NOMO-1 treated with DMSO at 0.1 percent for 48 hours (cell line): Measurements from ENCODE around the gene FAM149A.

ENCODE experiments used
- DNase-seq: peaks from one replicate; lab custom pipeline; 2025; ENCODE audit not compliant: unreplicated experiment; lab: John Stamatoyannopoulos, UW

Gene FAM149A

DNA sequence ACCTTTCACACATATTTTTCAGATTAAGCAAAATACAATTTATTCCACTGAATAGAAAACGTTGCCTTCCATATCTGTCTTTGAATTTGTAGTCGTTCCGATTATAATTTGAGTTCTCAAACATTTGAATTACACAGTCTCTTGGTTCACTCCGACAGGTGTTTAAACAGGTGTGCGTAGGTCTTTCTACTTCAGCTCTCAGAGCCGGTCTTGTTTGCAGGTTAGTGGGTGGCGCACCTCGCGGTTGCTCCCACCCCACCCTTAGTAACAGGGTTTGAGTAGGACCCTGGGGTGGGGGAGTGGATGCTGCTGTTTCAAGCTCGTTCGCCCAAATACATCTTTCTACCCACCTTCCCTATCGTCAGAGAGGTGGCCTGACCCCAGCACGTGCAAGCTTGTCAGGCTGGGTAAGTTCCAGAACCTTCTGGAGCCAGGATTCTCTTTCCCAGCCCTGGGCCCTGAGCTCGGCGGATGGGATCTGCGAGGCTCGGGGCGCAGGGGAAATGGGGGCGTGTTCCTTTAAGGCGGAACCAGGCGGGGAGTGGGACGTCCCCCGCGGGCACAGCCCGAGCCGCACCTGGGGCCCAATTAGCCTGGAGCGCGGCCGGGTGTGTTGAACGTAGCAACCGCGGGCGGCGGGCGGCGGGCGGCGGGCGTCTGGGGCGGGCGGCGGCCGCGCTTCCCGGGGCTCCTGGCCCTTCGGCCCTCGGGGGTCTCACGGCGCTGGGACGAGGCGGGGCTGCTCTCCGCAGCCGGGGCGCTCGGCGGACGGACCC lies at the start of gene FAM149A:
FAM149A (plus strand) TSS at position 591 of the 776 bp plus-strand sequence.
- DNase-seq, result no peak

GRCh38 chr4:186058253-186058979 lies 46.1 kb upstream of the FAM149A start:
- peak; percentile 31 for DNase-seq

- DNase-seq, result no peak
Measured at GRCh38 chr4:186058980-186059316, 45.6 kb upstream of the FAM149A start.

GRCh38 chr4:186061921-186062320 lies 42.6 kb upstream of the FAM149A start:
- peak; percentile 53 for DNase-seq

DNA sequence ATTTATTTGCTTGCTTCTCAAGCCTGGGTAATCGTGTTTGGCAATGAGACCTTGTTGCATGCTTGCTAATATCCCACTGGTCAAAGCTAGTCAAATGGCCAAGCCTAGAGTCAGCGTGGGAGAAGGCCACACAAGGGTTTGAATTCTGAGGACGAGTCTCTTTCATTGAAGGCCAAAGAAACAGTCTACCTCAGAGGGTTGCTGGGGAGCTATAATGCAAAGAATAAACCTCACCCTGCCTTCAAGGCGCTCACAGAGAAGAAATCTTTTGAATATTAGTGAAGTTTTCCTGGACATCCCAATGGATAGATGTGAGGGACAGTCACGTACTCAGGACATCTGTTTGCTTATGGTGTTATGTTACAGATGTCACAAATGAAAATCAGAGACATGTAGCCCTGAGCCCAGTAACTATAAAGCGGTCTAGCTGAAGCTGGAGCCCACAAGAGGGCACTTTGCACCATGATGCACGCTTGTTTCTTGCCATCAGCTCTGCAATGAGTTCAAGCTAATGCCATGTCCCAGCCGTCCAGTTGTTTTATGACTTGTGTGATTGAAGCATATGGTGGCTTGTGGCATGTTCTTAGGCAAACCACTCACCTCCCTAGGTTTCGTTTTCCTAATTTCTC lies 36.6 kb upstream of the FAM149A start:
- DNase-seq, result peak; percentile 48

- DNase-seq, result no peak
Measured at GRCh38 chr4:186068581-186069348, 35.7 kb upstream of the FAM149A start, which contains the start of gene TLR3. Gene TLR3 (plus strand): TSS chr4:186069156. CDS start chr4:186076620, 7,464 bp downstream.

GRCh38 chr4:186069729-186070128 lies 34.8 kb upstream of the FAM149A start:
- no peak for DNase-seq

DNA sequence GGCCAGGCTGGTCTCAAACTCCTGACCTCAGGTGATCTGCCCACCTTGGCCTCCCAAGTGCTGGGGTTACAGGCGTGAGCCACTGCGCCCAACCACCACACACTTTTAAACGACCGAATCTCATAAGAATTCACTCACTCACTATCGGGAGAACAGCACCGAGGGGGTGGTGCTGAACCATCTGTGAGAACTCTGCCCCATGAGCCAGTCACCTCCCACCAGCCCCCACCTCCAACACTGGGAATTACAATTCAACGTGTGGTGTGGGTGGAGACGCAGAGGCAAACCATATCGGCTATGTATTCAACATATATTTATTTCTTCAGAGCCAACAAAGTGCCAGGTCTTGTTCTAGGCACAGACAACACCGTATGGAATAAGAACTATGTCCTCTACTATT lies 32.0 kb upstream of the FAM149A start:
- DNase-seq, result no peak

DNA sequence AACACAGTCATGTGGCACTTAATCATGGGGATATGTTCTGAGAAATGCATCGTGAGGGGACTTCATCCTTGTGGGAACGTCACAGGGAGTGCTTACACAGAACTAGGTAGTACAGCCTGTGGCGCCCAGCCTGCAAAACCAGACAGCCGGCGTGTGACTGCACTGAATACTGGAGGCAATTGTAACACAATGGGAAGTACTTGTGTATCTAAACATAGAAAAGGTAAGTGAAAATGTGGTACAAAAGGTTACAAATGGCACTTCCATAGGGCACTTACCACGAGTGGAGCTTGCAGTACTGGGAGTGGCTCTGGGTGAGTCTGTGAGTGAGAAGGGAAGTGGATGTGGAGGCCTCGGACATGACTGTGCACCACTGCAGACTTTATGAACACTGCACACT lies 30.3 kb upstream of the FAM149A start:
- no peak for DNase-seq

DNA sequence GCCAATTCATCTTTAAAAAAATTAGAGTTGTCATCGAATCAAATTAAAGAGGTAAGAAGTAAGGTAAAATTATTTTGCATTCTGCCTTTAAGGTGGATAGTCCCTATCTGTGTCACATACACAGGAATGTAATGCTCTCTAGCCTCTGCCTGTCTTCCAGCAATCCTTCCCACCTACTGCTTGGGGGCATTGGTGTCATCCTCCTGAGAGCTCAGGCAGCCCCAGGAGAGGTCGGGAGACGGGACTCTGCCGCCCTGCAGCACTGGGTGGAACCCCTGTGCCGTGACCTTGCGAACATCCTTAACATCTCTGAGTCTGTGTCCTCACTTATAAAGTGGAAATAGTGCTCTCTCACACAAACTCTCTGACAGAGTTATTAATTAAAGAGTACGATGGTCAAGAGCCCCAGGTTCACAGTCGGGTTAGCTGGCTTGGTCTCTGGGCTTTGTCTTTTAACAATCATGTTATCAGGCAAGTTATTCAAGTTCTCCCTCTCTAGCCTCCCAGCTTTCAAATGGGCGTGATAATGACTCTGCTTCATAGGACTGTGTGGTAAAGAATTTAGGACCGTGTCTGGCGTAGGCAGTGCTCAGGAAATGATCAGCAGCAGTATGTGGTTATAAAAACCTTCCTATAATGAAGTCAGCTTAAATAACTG lies 25.4 kb upstream of the FAM149A start:
- DNase-seq, result no peak

DNA sequence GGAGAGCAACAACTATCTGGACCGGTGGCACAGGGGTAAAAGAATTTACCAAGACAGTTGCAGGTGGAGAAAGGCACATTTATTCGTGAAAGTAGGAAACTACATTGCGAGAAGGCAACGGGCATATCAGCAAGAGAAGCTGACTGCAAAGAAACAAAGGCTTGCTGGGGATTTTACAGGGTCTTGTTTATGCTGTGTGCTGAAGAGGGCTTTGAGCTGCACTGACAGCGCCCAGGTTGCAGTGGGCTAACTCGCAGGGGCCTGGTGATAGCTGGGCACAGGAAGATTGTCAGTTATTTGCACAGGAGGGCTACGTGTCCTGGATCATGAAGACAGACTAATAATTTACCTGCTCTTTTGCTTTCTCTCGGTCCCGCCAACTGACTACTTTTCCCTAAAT lies 24.8 kb upstream of the FAM149A start:
- DNase-seq, result no peak

DNA sequence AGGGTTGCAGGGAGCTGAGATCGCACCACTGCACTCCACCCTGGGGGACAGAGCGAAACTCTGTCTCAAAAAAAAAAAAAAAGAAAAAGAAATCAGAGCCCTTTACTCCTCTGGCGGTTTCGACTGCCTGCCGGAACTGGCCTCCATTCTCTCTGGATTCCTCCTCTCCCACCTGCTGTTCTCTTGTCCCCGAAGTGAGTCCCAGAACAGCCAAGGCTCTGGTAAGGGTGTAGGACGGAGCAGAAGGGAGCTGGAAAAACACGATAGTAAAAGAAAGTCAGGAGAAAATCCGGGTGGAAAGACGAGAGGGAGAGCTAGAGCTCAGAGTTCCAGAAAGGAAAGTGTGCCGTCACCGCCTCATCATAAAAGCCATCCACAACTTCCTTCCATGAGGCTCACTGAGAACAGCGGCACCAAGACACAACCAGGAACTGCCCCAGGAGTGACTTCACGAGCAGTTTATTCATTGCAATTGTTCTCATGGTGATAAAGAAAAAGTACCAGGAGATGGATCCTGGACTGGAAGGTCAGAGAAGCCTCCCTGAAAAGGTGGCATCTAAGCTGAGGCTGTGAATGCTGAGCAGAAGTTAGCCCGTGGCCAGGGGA lies 23.2 kb upstream of the FAM149A start:
- no peak for DNase-seq

GRCh38 chr4:186082221-186082620 lies 22.3 kb upstream of the FAM149A start:
- DNase-seq, result no peak

DNA sequence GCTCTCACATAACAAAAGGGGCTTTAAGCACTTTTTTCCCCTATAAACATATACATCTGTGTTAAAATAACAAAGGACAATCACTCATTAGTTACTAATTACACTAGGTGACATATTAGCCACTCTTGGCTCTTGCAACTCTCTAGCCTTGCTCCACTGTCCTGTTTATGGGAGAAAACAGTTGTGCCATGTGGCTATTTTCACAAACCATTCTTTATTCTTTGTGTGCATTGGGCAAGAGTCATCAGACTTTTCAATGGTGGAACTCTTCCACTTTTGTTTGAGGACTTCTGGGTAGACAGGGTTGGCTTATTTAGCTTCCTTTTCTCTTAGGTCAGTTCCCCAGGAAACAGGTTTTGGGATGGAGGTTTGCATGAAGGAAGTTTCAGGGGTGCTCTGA lies 16.0 kb upstream of the FAM149A start:
- no peak for DNase-seq

DNA sequence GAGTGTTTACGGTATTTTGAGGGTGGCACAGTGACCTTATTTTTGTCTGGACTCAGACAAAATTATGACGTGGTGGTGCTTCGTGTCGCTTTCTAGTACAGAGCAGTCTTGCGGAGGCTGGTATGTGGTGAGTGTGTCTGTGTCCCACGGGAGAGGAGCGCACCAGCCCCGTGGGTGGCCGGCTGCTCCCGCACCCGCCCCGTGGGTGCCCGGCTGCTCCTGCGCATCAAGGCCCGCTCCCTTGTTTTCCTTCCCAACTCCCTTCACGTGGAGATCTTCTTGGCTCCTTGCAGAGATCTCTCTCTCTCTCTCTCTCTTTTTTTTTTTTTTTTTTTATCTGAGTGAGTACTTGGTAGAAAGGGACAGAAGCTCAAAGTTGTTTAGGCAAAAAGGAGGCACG lies 12.2 kb upstream of the FAM149A start:
- DNase-seq, result no peak

GRCh38 chr4:186095406-186095805 lies 9.1 kb upstream of the FAM149A start:
- no peak for DNase-seq

DNA sequence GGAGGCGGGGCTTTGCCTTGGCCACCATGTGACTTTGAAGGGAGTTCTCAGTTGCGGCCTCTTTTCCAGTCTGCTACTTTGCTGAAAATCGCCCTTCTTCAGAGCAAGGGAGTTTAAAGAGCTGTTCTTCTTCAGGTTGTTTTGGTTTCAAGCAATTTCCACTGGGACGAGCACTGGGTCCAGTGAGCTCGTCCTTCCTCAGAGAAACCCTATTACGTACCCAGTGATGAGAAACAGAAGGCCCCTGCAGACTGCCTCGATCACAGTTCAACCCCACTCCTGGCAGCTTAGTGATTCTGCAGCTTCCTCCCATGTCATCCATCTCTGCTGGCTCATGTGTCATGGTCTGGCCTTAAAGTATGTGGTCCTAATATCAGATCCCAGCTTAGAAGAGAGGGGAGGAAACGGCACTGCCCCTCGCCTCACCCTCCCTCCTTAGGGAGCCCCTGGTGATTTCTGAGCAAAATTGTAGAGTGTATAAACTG lies 7.8 kb upstream of the FAM149A start:
- DNase-seq, result no peak

GRCh38 chr4:186097386-186097785 lies 7.1 kb upstream of the FAM149A start:
- DNase-seq, result no peak

GRCh38 chr4:186102931-186103330 lies 1.6 kb upstream of the FAM149A start:
- no peak for DNase-seq
